GM19328 (cell line): ENCODE results near the gene PARP6.
"Not testable (repeated sequence)": the region's sequence is repeated elsewhere in the genome, so short reads cannot be mapped to it uniquely, and the experiment has no call there.

ENCODE experiments used
- ATAC-seq: cut with Tn5 transposase; IDR thresholded peaks from one replicate; pipeline ENCODE4 v1.9.1; 2021; ENCODE audit warnings: mild to moderate bottlenecking, moderate library complexity; ENCODE audit not compliant: unreplicated experiment

Gene PARP6

DNA sequence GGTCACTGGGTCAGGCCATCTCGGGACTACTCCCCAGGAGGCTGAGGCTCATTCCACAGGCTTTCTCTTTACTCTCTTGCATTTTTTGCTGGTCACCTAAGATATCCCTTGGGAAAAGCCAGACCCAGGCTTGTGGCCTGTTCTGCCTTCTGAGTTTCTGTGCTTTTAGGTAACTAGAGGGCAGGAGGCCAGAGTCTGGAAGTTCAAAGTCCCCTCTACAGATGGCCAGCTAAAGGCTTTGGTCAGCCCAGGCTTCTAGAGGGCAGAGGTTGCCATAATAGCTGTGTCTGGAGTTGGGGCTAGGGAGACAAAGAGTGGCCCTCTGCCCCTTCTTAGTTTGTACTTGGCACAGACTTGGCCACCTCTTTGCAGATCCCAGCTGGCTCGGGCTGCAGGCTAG is 8.4 kb upstream of the PARP6 start:
- no peak for ATAC-seq

GRCh38 chr15:72278737-72279136 is 6.4 kb upstream of the PARP6 start:
- ATAC-seq: no peak

- ATAC-seq: no peak
These were observed 4.0 kb upstream of the PARP6 start for GRCh38 chr15:72276326-72276700.

DNA sequence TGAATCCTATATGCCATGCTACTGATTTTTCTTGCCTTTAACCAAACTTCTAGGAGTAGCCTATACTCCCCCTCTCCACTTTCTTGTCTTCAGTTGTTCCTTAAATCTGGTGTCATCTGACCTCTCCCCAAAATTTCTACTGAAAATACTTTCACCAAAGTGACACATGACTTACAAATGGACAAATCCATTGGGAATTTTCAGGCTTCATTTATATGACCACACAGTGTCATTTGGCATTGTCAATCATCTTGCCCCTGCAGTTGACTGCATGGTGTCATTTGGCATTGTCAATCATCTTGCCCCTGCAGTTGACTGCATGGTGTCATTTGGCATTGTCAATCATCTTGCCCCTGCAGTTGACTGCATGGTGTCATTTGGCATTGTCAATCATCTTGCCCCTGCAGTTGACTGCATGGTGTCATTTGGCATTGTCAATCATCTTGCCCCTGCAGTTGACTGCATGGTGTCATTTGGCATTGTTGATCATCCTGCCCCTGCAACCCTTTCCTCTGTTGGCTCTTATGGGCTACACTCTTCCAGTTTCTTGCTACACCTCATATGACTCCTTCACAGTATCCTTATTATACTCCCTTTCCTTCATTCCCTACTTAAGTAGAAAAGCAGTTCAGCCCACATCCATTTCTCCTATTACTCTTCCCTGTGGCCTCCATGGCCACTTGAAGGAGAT is 3.4 kb upstream of the PARP6 start:
- not testable (repeated sequence) for ATAC-seq

DNA sequence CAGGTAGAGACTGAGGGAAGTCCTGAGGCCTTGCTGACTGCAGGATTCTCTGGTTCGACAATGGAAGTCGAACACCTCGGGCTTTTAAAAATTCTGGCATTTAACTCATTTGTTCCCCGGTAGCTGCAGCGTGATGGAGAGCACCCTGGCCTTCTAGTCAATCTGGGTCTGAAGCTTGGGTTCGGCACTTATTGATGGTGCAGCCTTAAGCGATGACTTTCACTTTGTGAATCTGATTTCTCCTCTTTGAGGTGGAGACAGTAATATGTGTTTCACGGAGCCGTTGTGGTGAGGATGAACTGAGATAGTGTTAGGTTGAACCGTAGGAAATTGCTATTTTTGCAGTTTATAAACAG is 621 bp upstream of the PARP6 start:
- ATAC-seq: no peak

- ATAC-seq: no peak
These were observed 500 bp downstream of the PARP6 start for GRCh38 chr15:72271895-72272212.

- ATAC-seq: no peak
These were observed 1.1 kb downstream of the PARP6 start for GRCh38 chr15:72271221-72271620.

DNA sequence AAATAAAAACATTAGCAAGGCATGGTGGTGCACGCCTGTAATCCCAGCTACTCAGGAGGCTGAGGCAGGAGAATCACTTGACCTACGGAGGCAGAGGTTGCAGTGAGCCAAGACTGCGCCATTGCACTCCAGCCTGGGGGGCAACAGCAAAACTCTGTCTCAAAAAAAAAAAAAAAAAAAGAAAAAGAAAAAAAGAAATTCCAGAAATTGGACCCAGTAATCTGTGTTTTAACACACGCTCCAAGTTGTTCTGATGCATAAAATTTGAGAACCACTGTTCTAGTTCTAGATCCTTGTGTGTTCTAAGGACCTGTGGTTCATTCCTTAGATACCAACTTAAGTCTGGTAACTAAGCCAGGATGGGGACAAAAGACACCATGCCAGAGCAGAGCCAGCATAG is 2.6 kb downstream of the PARP6 start:
- ATAC-seq: no peak

DNA sequence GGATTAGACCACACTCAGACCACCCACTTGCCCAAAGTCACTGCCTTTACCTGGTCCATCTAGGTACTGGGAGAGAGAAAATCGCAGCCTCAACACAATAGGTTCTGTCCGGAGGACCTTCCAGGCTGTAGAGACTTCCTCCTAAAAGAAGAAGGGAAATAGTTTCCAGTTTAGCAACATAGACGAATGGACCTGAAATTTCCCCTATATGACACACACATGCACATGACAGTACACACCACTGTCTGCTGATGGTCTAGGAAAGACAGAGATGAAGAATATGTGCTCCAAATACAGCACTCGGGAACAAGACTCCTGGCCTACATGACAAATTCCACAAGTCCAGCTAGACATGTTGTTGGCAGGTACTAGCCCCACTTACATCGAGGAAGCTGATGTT is 7.3 kb downstream of the PARP6 start:
- no peak for ATAC-seq

GRCh38 chr15:72252663-72253299 is 19.6 kb downstream of the PARP6 start:
- no peak for ATAC-seq

- ATAC-seq: no peak
These were observed 23.1 kb downstream of the PARP6 start for GRCh38 chr15:72249142-72249810.

- no peak for ATAC-seq
These were observed 23.8 kb downstream of the PARP6 start for GRCh38 chr15:72248514-72248913.

DNA sequence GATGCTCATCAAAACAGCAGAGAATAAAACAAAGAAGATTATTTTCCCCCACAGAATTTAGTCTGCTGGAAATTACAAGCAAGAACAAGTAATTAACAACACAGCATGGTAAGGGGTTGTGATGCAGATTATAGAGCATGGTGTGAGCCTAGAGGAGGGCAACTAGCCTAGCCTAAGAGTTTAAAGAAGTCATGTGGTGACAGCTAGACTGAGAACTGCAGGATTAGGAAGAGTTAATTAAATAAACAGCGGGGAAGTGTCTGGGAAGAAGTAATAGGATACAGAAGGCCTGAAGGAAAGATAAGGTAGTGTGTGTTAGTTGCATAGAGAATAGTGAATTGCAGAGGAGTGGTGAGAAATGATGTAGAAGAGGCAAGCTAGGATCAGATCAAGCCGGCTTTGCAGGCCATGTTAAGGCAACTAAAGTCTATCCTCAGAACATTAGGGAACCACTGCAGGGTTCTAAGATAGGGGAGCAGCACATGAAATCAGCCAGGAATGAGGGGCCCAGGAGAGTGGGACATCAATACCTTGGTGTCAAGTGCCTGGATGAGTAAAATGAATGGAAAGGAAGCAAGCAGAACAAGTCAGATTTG is 29.5 kb downstream of the PARP6 start:
- ATAC-seq: no peak

GRCh38 chr15:72239652-72240051 is 32.7 kb downstream of the PARP6 start:
- no peak for ATAC-seq

GRCh38 chr15:72238586-72238985 is 33.8 kb downstream of the PARP6 start:
- no peak for ATAC-seq

GRCh38 chr15:72237853-72238224 is 34.5 kb downstream of the PARP6 start:
- ATAC-seq: no peak

DNA sequence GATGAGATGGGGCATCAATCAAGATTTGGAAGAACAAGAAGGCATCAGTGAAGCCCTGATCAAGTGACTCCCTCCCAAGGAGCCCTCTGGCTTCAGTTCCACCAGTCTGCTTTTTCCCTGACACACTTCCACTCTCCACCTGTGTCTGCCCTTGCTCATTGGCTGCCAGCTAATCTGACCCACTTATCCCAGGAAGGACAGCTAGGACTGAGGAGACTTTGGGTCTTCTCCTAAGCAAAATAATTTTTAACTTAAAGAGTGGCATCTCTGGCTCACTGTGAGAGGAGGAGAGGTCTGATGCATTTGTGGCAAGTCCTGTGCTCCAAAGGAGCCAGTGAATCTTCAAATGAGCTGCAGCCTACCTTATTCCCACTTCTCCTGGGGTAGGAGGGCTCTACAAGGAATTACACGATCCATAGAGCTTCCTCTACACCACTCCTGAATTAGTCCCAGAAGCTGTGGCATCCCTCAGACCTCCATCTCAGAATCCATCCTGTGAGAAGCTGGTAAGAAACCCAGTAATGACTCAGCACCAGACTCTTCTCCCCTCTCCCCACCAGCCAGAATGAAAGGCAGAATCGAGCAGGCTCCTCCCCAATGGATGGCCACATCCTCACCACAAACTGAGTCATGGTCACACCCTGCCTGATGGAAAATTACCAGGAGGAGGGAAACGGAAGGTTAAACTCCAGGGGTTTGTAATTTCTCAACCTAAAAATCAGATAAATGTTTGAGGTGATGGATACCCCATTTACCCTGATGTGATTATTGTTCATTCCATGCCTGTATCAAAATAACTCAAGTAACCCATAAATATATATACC is 35.1 kb downstream of the PARP6 start:
- no peak for ATAC-seq

DNA sequence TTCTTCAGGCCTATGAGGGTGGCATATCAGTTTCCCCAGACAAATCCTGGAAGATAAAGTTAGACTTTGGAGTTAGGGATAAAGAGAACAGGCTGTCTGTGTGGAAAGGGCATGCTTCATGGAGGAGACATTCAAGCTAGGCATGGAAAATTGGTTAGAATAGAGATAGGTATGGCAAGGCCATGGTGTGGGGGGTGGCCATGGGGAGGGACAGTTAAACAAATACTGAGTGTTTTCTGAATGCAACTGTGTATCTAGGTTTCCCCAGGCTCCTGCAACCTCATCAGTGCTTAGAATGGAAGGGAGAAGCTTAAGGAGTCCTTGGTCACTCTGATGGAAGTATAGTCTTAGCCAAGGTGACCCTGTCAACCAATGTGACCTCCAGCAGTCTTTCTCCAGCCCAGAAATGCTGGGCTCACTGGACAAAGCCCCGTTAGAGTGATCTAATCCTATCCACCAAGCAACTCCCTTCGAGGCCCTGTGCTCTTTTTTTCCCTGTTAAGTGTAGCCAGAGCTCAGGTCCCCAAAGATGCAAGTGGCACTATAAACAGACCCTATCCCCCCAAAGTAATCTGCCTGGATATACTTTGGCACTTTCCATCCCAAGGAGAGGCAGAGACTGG is 35.9 kb downstream of the PARP6 start:
- no peak for ATAC-seq

DNA sequence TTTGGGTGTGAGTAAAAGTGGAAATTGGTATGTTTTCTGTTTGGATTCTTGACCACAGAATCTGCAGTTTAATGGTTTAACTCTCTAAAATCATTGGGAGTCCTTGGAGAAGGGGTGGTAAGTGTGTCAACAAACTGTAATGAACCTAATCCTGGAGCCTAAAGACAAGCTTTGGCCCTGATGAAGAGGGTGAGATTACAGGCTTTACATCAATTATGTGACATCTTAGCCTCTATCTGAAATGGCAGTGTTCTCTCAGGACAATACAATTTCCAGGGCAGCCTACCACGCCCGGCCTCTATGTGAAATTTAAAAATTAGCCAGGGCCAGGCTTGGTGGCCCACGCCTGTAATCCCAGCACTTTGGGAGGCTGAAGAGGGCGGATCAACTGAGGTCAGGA is 37.1 kb downstream of the PARP6 start:
- no peak for ATAC-seq

GRCh38 chr15:72233769-72234168 is 38.6 kb downstream of the PARP6 start:
- no peak for ATAC-seq
